Measurements from ENCODE around the gene SMIM7.

SMIM7 gene

GRCh38 chr19:16625163-16625958, 34.6 kb downstream of the SMIM7 start:
- Histone ChIP-seq H3K36me3 (ENCODE audit: control insufficient read depth in 1 of 2, insufficient read depth in 2 of 2, low read length in 2 of 2) (peaks cover 3 to 29% of the 10 kb centered on the region in 2 donors), H3K4me3 (ENCODE audit: low read depth in 1 of 2, low read length in 2 of 2) (no peak overlapping the region), H3K27ac (ENCODE audit: low read depth, low read length) (no peak overlapping the region), H3K27me3 (ENCODE audit: control insufficient read depth in 1 of 2, insufficient read depth in 2 of 2, low read length in 2 of 2) (no peaks in the 10 kb centered on the region), H3K4me1 (ENCODE audit: control insufficient read depth in 1 of 2, insufficient read depth in 2 of 2, low read length in 2 of 2) (peaks cover 30 to 38% of the 10 kb centered on the region in 2 donors), H3K9ac (ENCODE audit: low read depth in 1 of 2, low read length in 2 of 2) (no peak overlapping the region), H3K9me3 (ENCODE audit: control insufficient read depth in 1 of 2, low read length in 2 of 2) (no peaks in the 10 kb centered on the region)

GRCh38 chr19:16624236-16624635, 35.7 kb downstream of the SMIM7 start:
- peaks cover 31 to 41% of the 10 kb centered on the region in 2 donors for H3K4me1 ChIP-seq (ENCODE audit: control insufficient read depth in 1 of 2, insufficient read depth in 2 of 2, low read length in 2 of 2)

GRCh38 chr19:16623576-16623975, 36.4 kb downstream of the SMIM7 start:
- H3K27ac ChIP-seq (ENCODE audit: low read depth, low read length): no peak overlapping the region
- no peak overlapping the region for H3K9ac ChIP-seq (ENCODE audit: low read depth in 1 of 2, low read length in 2 of 2)
- H3K4me1 ChIP-seq (ENCODE audit: control insufficient read depth in 1 of 2, insufficient read depth in 2 of 2, low read length in 2 of 2): peaks cover 27 to 41% of the 10 kb centered on the region in 2 donors
- H3K27me3 ChIP-seq (ENCODE audit: control insufficient read depth in 1 of 2, insufficient read depth in 2 of 2, low read length in 2 of 2): no peaks in the 10 kb centered on the region
- H3K36me3 ChIP-seq (ENCODE audit: control insufficient read depth in 1 of 2, insufficient read depth in 2 of 2, low read length in 2 of 2): peaks cover 3 to 25% of the 10 kb centered on the region in 2 donors
- no peaks in the 10 kb centered on the region for H3K9me3 ChIP-seq (ENCODE audit: control insufficient read depth in 1 of 2, low read length in 2 of 2)
- H3K4me3 ChIP-seq (ENCODE audit: low read depth in 1 of 2, low read length in 2 of 2): no peak overlapping the region

More at GRCh38 chr19:16624236-16624635, 35.7 kb downstream of the SMIM7 start:
- Histone ChIP-seq H3K27me3 (ENCODE audit: control insufficient read depth in 1 of 2, insufficient read depth in 2 of 2, low read length in 2 of 2) (no peaks in the 10 kb centered on the region), H3K9ac (ENCODE audit: low read depth in 1 of 2, low read length in 2 of 2) (no peak overlapping the region), H3K27ac (ENCODE audit: low read depth, low read length) (no peak overlapping the region), H3K4me3 (ENCODE audit: low read depth in 1 of 2, low read length in 2 of 2) (no peak overlapping the region), H3K9me3 (ENCODE audit: control insufficient read depth in 1 of 2, low read length in 2 of 2) (no peaks in the 10 kb centered on the region), H3K36me3 (ENCODE audit: control insufficient read depth in 1 of 2, insufficient read depth in 2 of 2, low read length in 2 of 2) (peaks cover 3 to 25% of the 10 kb centered on the region in 2 donors)

DNA sequence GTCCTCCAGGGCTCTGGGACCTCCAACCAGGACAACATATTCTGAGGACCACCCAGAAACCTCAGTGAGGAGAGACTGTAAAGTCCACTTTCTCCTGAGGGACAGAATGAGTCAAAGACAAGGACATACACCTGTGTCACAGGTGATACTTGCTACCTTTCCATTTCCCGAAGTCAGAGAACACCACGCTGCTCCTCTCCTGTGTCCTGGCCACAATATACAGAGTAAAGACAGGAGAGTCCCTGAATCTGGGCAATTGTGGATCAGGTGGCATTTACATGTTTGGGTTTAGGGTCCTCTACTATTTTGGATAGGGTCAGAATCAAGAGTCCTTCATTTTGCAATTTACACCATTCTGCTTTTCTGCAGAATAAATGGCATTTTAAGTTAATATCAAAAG, 36.9 kb downstream of the SMIM7 start:
- Histone ChIP-seq H3K9me3 (ENCODE audit: control insufficient read depth in 1 of 2, low read length in 2 of 2) (no peaks in the 10 kb centered on the region), H3K36me3 (ENCODE audit: control insufficient read depth in 1 of 2, insufficient read depth in 2 of 2, low read length in 2 of 2) (peaks cover 3 to 25% of the 10 kb centered on the region in 2 donors), H3K4me3 (ENCODE audit: low read depth in 1 of 2, low read length in 2 of 2) (no peak overlapping the region), H3K27ac (ENCODE audit: low read depth, low read length) (no peak overlapping the region), H3K9ac (ENCODE audit: low read depth in 1 of 2, low read length in 2 of 2) (no peak overlapping the region), H3K27me3 (ENCODE audit: control insufficient read depth in 1 of 2, insufficient read depth in 2 of 2, low read length in 2 of 2) (no peaks in the 10 kb centered on the region), H3K4me1 (ENCODE audit: control insufficient read depth in 1 of 2, insufficient read depth in 2 of 2, low read length in 2 of 2) (peaks cover 27 to 43% of the 10 kb centered on the region in 2 donors)

- peaks cover 3 to 25% of the 10 kb centered on the region in 2 donors for H3K36me3 ChIP-seq (ENCODE audit: control insufficient read depth in 1 of 2, insufficient read depth in 2 of 2, low read length in 2 of 2)
- H3K4me3 ChIP-seq (ENCODE audit: low read depth in 1 of 2, low read length in 2 of 2): no peak overlapping the region
- H3K4me1 ChIP-seq (ENCODE audit: control insufficient read depth in 1 of 2, insufficient read depth in 2 of 2, low read length in 2 of 2): peaks cover 28 to 36% of the 10 kb centered on the region in 2 donors
- H3K9ac ChIP-seq (ENCODE audit: low read depth in 1 of 2, low read length in 2 of 2): no peak overlapping the region
- H3K27ac ChIP-seq (ENCODE audit: low read depth, low read length): no peak overlapping the region
- H3K27me3 ChIP-seq (ENCODE audit: control insufficient read depth in 1 of 2, insufficient read depth in 2 of 2, low read length in 2 of 2): no peaks in the 10 kb centered on the region
- H3K9me3 ChIP-seq (ENCODE audit: control insufficient read depth in 1 of 2, low read length in 2 of 2): no peaks in the 10 kb centered on the region
These were observed 38.7 kb downstream of the SMIM7 start for GRCh38 chr19:16621165-16621800.

- peaks cover under 1 to 23% of the 10 kb centered on the region in 2 donors for H3K36me3 ChIP-seq (ENCODE audit: control insufficient read depth in 1 of 2, insufficient read depth in 2 of 2, low read length in 2 of 2)
- no peak overlapping the region for H3K4me3 ChIP-seq (ENCODE audit: low read depth in 1 of 2, low read length in 2 of 2)
- H3K27ac ChIP-seq (ENCODE audit: low read depth, low read length): no peak overlapping the region
- no peak overlapping the region for H3K9ac ChIP-seq (ENCODE audit: low read depth in 1 of 2, low read length in 2 of 2)
- H3K27me3 ChIP-seq (ENCODE audit: control insufficient read depth in 1 of 2, insufficient read depth in 2 of 2, low read length in 2 of 2): no peaks in the 10 kb centered on the region
- no peaks in the 10 kb centered on the region for H3K9me3 ChIP-seq (ENCODE audit: control insufficient read depth in 1 of 2, low read length in 2 of 2)
- H3K4me1 ChIP-seq (ENCODE audit: control insufficient read depth in 1 of 2, insufficient read depth in 2 of 2, low read length in 2 of 2): peaks cover 21 to 30% of the 10 kb centered on the region in 2 donors
These were observed 39.4 kb downstream of the SMIM7 start for GRCh38 chr19:16620584-16620983.

DNA sequence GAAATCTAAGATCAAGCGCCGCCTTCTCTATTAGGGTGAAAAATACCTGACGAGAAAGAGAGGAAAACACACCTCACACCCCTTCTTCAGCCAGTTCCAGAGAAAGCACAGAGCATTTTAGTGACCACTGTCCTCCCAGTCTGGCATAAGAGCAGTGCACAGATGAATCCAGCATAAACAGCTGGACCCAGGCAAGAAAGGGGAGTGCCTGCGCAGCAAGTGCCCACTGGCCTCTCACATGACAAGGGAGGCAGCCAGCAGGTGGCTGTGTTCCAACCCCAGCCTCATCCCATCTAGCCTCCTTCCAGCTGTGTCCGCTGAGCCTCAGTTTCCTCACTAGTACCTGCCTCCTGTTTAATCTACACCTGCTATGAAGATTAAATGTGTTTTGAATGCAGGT, 39.9 kb downstream of the SMIM7 start:
- Histone ChIP-seq H3K9me3 (ENCODE audit: control insufficient read depth in 1 of 2, low read length in 2 of 2) (no peaks in the 10 kb centered on the region), H3K4me3 (ENCODE audit: low read depth in 1 of 2, low read length in 2 of 2) (no peak overlapping the region), H3K36me3 (ENCODE audit: control insufficient read depth in 1 of 2, insufficient read depth in 2 of 2, low read length in 2 of 2) (peaks cover 0 to 20% of the 10 kb centered on the region in 2 donors), H3K9ac (ENCODE audit: low read depth in 1 of 2, low read length in 2 of 2) (no peak overlapping the region), H3K4me1 (ENCODE audit: control insufficient read depth in 1 of 2, insufficient read depth in 2 of 2, low read length in 2 of 2) (peaks cover 20 to 30% of the 10 kb centered on the region in 2 donors), H3K27me3 (ENCODE audit: control insufficient read depth in 1 of 2, insufficient read depth in 2 of 2, low read length in 2 of 2) (no peaks in the 10 kb centered on the region), H3K27ac (ENCODE audit: low read depth, low read length) (no peak overlapping the region)

- H3K4me1 ChIP-seq (ENCODE audit: control insufficient read depth in 1 of 2, insufficient read depth in 2 of 2, low read length in 2 of 2): peaks cover 20 to 26% of the 10 kb centered on the region in 2 donors
- H3K36me3 ChIP-seq (ENCODE audit: control insufficient read depth in 1 of 2, insufficient read depth in 2 of 2, low read length in 2 of 2): peaks cover 0 to 15% of the 10 kb centered on the region in 2 donors
- no peaks in the 10 kb centered on the region for H3K27me3 ChIP-seq (ENCODE audit: control insufficient read depth in 1 of 2, insufficient read depth in 2 of 2, low read length in 2 of 2)
- H3K4me3 ChIP-seq (ENCODE audit: low read depth in 1 of 2, low read length in 2 of 2): no peak overlapping the region
- no peaks in the 10 kb centered on the region for H3K9me3 ChIP-seq (ENCODE audit: control insufficient read depth in 1 of 2, low read length in 2 of 2)
- no peak overlapping the region for H3K9ac ChIP-seq (ENCODE audit: low read depth in 1 of 2, low read length in 2 of 2)
- H3K27ac ChIP-seq (ENCODE audit: low read depth, low read length): no peak overlapping the region
These were observed 40.5 kb downstream of the SMIM7 start for GRCh38 chr19:16619457-16619856.

DNA sequence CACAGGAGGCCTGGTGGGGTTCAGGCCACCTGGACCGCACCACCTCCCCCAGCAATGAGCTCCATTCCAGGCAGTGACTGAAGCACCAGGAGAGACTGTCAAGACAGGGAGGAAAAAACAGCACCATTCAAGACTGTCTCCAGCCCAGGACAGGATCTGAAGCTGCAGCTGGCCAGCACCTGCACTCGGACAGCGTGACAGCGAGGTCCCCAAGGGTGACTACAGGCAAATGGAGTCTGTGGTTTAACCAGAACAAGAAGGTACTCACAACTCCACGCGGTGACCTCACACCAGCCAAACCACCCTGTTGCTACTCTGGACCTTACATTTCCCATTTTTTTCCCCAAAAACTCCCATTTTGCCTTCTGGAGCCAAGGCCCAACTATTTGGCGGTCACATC, 41.7 kb downstream of the SMIM7 start:
- Histone ChIP-seq H3K27ac (ENCODE audit: low read depth, low read length) (no peak overlapping the region), H3K4me1 (ENCODE audit: control insufficient read depth in 1 of 2, insufficient read depth in 2 of 2, low read length in 2 of 2) (peaks cover 20 to 26% of the 10 kb centered on the region in 2 donors), H3K4me3 (ENCODE audit: low read depth in 1 of 2, low read length in 2 of 2) (no peak overlapping the region), H3K27me3 (ENCODE audit: control insufficient read depth in 1 of 2, insufficient read depth in 2 of 2, low read length in 2 of 2) (no peaks in the 10 kb centered on the region), H3K36me3 (ENCODE audit: control insufficient read depth in 1 of 2, insufficient read depth in 2 of 2, low read length in 2 of 2) (peaks cover 0 to 7% of the 10 kb centered on the region in 2 donors), H3K9me3 (ENCODE audit: control insufficient read depth in 1 of 2, low read length in 2 of 2) (no peaks in the 10 kb centered on the region), H3K9ac (ENCODE audit: low read depth in 1 of 2, low read length in 2 of 2) (no peak overlapping the region)

DNA sequence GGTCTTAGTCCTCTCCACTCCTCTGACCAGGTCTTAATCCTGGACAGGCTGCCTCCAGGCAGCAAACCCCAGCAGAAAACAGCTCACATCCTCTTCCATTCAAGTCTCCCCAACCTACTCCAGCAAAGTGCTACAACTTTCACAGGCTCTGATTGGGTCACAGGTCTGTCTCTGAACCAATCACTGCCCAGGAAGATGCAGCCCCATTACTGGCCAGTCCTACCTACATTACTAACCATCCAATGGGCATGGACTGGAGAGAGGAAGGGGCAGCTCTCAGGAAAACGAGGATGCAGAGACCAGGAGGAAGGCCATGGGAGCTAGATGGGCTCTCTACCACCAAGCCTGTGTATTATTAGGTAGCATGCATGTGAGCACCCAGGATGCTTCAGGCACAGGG, 44.1 kb downstream of the SMIM7 start:
- Histone ChIP-seq H3K27me3 (ENCODE audit: control insufficient read depth in 1 of 2, insufficient read depth in 2 of 2, low read length in 2 of 2) (no peaks in the 10 kb centered on the region), H3K9ac (ENCODE audit: low read depth in 1 of 2, low read length in 2 of 2) (no peak overlapping the region), H3K36me3 (ENCODE audit: control insufficient read depth in 1 of 2, insufficient read depth in 2 of 2, low read length in 2 of 2) (peaks cover 0 to 3% of the 10 kb centered on the region in 2 donors), H3K4me1 (ENCODE audit: control insufficient read depth in 1 of 2, insufficient read depth in 2 of 2, low read length in 2 of 2) (peaks cover 12 to 22% of the 10 kb centered on the region in 2 donors), H3K4me3 (ENCODE audit: low read depth in 1 of 2, low read length in 2 of 2) (no peak overlapping the region), H3K9me3 (ENCODE audit: control insufficient read depth in 1 of 2, low read length in 2 of 2) (no peaks in the 10 kb centered on the region), H3K27ac (ENCODE audit: low read depth, low read length) (no peak overlapping the region)
